ENCODE data around the gene ZNF513.

DNA sequence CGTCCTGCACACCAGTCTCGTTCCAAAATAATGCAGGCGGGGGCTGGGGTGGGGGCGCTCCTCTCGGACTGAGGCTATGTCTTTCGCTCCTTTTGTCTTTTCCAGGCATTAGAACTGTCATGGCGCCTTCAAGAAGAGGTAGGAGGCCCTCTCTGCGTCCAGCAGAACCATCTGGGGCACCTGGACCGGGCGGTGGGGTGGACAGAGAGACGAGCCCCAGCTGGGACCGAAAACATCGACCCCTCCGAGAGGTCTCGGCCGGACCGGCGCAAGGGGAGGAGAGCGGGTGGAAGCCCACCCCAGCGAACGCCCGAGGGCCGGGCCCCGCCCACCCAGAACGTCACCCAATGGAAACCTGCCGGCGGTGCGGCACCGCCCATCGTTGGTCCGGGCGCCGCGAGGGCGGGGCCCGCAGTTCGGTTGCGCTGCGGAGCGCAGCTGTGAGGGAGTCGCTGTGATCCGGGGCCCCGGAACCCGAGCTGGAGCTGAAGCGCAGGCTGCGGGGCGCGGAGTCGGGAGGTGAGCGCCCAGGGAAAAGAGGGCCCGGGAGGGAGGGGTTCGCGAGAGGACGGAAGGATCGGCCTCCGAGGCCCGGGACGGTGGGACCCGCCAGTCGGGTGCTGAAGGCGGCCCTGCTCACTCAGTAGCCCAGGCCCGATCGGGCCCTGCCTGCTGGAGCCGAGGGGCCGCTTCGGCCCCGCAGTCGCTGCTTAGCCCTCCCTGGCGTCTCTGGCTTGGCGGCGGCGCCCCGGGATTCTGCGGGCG, 47.9 kb upstream of the ZNF513 start, which contains the start of gene NRBP1:
- TF ChIP-seq, protein P1, sequence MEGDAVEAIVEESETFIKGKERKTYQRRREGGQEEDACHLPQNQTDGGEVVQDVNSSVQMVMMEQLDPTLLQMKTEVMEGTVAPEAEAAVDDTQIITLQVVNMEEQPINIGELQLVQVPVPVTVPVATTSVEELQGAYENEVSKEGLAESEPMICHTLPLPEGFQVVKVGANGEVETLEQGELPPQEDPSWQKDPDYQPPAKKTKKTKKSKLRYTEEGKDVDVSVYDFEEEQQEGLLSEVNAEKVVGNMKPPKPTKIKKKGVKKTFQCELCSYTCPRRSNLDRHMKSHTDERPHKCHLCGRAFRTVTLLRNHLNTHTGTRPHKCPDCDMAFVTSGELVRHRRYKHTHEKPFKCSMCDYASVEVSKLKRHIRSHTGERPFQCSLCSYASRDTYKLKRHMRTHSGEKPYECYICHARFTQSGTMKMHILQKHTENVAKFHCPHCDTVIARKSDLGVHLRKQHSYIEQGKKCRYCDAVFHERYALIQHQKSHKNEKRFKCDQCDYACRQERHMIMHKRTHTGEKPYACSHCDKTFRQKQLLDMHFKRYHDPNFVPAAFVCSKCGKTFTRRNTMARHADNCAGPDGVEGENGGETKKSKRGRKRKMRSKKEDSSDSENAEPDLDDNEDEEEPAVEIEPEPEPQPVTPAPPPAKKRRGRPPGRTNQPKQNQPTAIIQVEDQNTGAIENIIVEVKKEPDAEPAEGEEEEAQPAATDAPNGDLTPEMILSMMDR (IDR thresholded peaks at IDR 0.05) = no peak
- peak; percentile 88 to 90 for TF ChIP-seq POLR2A (IDR thresholded peaks at IDR 0.05)

Data from suprapubic skin (tissue), 3 donors.